NB4 (cell line): ENCODE measurements around the gene CCR4.
"Not testable (repeated sequence)": the region's sequence is repeated elsewhere in the genome, so short reads cannot be mapped to it uniquely, and the experiment has no call there.

ENCODE experiments used
- DNase-seq: peaks from one replicate; pipeline ENCODE4 v3.0.0; 2010; ENCODE audit warnings: low read depth
- H3K4me3 ChIP-seq: one replicate; pipeline ENCODE4 v1.5.1; 2011; ENCODE audit warnings: mild to moderate bottlenecking, low read depth, low read length, moderate library complexity
- MYC ChIP-seq: IDR thresholded peaks from 2 replicates; pipeline ENCODE4 v1.6.1; 2011; ENCODE audit warnings: low read depth, low read length
- POLR2A ChIP-seq: IDR thresholded peaks from 2 replicates; pipeline ENCODE4 v1.6.1; 2011; ENCODE audit warnings: mild to moderate bottlenecking; ENCODE audit not compliant: insufficient read length; ENCODE audit errors: extremely low read depth
- TF ChIP-seq, protein P1 (sequence below): IDR thresholded peaks from 2 replicates; pipeline ENCODE4 v1.6.1; 2011; ENCODE audit warnings: low read depth, low read length
- TF ChIP-seq, protein P2 (sequence below): IDR thresholded peaks from one replicate; pipeline ENCODE4 v1.5.1; 2012; ENCODE audit warnings: low read depth, low read length

Gene CCR4

DNA sequence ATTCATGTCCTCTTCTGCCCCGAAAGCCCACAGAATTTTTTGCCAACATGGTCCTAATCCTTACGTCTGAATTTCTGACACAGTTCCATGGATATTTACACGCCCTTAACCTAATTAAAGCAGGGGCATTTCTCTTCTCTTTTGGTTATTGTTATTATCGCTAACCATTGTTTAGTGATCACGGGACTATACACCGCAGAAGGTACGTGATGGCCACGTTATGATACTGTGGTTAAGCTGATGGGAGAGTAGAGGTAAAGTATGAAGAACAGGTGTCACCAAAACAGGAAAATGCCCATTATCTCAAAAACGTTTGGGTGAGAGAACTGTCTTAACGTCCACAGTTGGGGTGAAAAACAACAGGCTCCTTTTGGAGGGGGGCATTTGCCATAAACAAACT, 26.4 kb downstream of the CCR4 start:
- no peak for DNase-seq
- TF ChIP-seq MYC (no peak), POLR2A (no peak)
- TF ChIP-seq, protein P1, sequence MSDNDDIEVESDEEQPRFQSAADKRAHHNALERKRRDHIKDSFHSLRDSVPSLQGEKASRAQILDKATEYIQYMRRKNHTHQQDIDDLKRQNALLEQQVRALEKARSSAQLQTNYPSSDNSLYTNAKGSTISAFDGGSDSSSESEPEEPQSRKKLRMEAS, result no peak
- TF ChIP-seq, protein P2, sequence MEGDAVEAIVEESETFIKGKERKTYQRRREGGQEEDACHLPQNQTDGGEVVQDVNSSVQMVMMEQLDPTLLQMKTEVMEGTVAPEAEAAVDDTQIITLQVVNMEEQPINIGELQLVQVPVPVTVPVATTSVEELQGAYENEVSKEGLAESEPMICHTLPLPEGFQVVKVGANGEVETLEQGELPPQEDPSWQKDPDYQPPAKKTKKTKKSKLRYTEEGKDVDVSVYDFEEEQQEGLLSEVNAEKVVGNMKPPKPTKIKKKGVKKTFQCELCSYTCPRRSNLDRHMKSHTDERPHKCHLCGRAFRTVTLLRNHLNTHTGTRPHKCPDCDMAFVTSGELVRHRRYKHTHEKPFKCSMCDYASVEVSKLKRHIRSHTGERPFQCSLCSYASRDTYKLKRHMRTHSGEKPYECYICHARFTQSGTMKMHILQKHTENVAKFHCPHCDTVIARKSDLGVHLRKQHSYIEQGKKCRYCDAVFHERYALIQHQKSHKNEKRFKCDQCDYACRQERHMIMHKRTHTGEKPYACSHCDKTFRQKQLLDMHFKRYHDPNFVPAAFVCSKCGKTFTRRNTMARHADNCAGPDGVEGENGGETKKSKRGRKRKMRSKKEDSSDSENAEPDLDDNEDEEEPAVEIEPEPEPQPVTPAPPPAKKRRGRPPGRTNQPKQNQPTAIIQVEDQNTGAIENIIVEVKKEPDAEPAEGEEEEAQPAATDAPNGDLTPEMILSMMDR, result no peak
- no peak overlapping the region for H3K4me3 ChIP-seq

DNA sequence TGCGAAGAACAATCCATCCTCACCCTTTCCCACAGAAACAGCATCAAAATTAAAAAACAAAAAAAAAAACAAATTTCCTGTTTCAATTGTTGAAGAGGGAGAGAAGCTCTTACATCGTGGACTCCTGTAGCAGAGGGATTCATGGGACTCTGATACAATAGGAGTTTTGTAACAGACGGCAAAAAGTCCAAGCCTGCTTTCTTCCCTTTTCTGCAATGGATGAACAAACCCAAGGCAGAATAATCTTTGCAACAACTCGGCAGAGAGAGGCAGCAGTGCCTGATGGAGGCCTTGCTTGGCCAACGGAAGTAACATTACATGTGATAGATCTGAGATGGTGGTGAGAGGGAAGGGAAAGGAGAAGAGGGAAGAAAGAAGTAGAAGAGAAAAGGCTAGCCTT, 26.9 kb downstream of the CCR4 start:
- TF ChIP-seq MYC (no peak), POLR2A (no peak)
- TF ChIP-seq, protein P1, result no peak
- TF ChIP-seq, protein P2, result no peak
- no peak for DNase-seq

DNA sequence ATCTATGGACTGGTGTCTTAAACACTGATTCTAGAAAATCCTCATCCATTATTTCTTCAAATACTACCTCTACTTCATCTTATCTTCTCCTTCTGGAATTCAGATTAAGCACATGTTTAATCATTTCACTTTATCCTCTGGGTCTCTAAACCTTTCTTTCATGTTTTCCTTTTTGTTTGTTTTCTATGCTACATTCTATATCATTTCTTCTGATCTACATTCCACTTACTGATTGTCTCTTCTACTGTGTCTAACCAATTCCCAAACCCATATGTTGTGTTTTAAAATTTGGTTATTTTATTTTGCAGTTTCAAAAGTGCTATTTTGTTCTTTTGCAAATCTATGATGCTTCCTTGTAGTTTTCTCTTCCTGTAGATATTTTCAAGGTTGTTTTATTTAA, 31.7 kb downstream of the CCR4 start:
- no peak for DNase-seq
- H3K4me3 ChIP-seq, result no peak overlapping the region
- TF ChIP-seq POLR2A (no peak), MYC (no peak)
- TF ChIP-seq, protein P2, result no peak
- TF ChIP-seq, protein P1, result no peak

More for the DNA sequence above, 26.9 kb downstream of the CCR4 start:
- H3K4me3 ChIP-seq, result no peak overlapping the region

DNA sequence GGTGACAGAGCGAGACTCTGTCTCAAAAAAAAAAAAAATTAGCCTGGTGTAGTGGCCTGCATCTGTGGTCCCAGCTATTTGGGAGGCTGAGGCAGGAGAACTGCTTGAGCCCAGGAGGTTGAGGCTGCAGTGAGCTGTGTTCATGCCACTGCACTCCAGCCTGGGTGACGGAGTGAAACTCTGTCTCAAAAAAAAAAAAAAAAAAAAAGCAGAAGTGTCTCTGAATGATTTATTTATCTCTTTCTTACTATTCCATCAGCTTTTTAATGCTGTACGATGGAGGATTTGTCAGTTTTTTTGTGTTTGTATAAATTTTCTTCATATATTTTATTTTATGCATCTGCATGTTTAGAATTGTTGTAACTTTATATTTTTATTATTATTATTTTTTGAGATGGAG, 33.5 kb downstream of the CCR4 start:
- not testable (repeated sequence) for H3K4me3 ChIP-seq, DNase-seq

DNA sequence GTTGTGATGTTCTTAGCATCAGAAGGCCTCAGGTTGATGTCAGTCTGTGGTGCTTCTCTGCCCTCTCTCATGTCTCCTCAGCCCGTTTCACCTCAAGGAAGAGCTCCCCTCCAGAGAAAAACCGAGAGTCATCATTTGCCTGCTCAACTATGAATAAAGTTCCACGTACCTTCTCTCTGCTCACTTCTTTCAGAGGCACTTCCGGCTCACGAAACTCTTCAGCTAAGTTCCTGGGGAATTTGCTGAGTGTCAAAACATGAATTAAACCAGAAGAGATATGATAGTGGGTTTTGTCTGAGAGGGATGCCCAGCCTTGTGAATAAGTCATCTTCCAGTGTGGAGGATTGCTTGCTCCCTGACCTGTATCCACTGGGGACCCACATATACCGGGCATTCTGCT, 37.7 kb downstream of the CCR4 start:
- TF ChIP-seq, protein P2, result no peak
- TF ChIP-seq POLR2A, result no peak
- no peak for TF ChIP-seq MYC
- TF ChIP-seq, protein P1, result no peak
- H3K4me3 ChIP-seq, result no peak overlapping the region

DNA sequence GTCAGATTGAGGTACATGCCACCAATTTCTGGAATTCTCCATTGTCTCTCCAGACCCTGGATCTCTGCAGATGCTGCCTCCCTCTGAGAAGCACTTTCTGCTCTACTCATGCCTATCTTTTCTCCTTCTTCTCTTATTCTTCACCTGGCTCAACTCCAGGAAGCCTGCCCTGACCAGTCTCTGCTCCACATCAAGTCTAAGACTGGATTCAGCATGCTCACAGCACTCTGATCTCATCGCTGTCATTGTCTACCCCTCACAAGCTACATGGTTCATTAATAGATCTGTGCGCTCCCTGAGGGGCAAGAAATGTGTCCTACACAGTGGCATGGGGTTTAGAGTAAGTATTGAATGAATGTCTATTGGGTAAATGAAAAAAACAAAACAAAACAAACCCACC, 38.7 kb downstream of the CCR4 start:
- no peak for DNase-seq
- TF ChIP-seq POLR2A (no peak), MYC (no peak)
- TF ChIP-seq, protein P1, result no peak
- TF ChIP-seq, protein P2, result no peak
- H3K4me3 ChIP-seq, result no peak overlapping the region

More for the DNA sequence above, 37.7 kb downstream of the CCR4 start:
- DNase-seq, result no peak
